ENCODE data around the gene UBE2H.
"Not testable (repeated sequence)": the region's sequence is repeated elsewhere in the genome, so short reads cannot be mapped to it uniquely, and the experiment has no call there.

Gene UBE2H

GRCh38 chr7:129907122-129907736, 45.5 kb downstream of the UBE2H start:
- no peak for DNase-seq (ENCODE audit: low spot score)

GRCh38 chr7:129906700-129907099, 46.1 kb downstream of the UBE2H start:
- no peak for DNase-seq (ENCODE audit: low spot score)

- DNase-seq (ENCODE audit: low spot score): no peak
These were observed 48.8 kb downstream of the UBE2H start for GRCh38 chr7:129903935-129904334.

GRCh38 chr7:129902788-129903422, 49.9 kb downstream of the UBE2H start:
- DNase-seq (ENCODE audit: low spot score): no peak

- DNase-seq (ENCODE audit: low spot score): no peak
These were observed 54.1 kb downstream of the UBE2H start for GRCh38 chr7:129898502-129899160.

- no peak for DNase-seq (ENCODE audit: low spot score)
These were observed 54.8 kb downstream of the UBE2H start for GRCh38 chr7:129898007-129898406.

- no peak for DNase-seq (ENCODE audit: low spot score)
These were observed 56.0 kb downstream of the UBE2H start for GRCh38 chr7:129896568-129897382.

GRCh38 chr7:129894184-129894583, 58.6 kb downstream of the UBE2H start:
- not testable (repeated sequence) for DNase-seq (ENCODE audit: low spot score)

GRCh38 chr7:129890090-129890489, 62.7 kb downstream of the UBE2H start:
- no peak for DNase-seq (ENCODE audit: low spot score)

- no peak for DNase-seq (ENCODE audit: low spot score)
These were observed 63.5 kb downstream of the UBE2H start for GRCh38 chr7:129889133-129889844.

GRCh38 chr7:129887865-129888264, 64.9 kb downstream of the UBE2H start:
- DNase-seq (ENCODE audit: low spot score): no peak

GRCh38 chr7:129886818-129887186, 66.0 kb downstream of the UBE2H start:
- no peak for DNase-seq (ENCODE audit: low spot score)

GRCh38 chr7:129886167-129886817, 66.5 kb downstream of the UBE2H start:
- DNase-seq (ENCODE audit: low spot score): no peak

- no peak for DNase-seq (ENCODE audit: low spot score)
These were observed 68.3 kb downstream of the UBE2H start for GRCh38 chr7:129884495-129884894.

GRCh38 chr7:129883151-129883550, 69.6 kb downstream of the UBE2H start:
- no peak for DNase-seq (ENCODE audit: low spot score)

GRCh38 chr7:129882531-129882930, 70.2 kb downstream of the UBE2H start:
- DNase-seq (ENCODE audit: low spot score): no peak

- DNase-seq (ENCODE audit: low spot score): no peak
These were observed 75.5 kb downstream of the UBE2H start for GRCh38 chr7:129877146-129877792.

GRCh38 chr7:129875745-129876411, 76.9 kb downstream of the UBE2H start:
- no peak for DNase-seq (ENCODE audit: low spot score)

GRCh38 chr7:129875160-129875559, 77.6 kb downstream of the UBE2H start:
- no peak for DNase-seq (ENCODE audit: low spot score)

- DNase-seq (ENCODE audit: low spot score): no peak
These were observed 78.0 kb downstream of the UBE2H start for GRCh38 chr7:129874722-129875121.

Measured in hematopoietic multipotent progenitor cell treated with erythropoietin and hydrocortisone succinate and interleukin-3 and kit ligand, for 15 days (in vitro differentiated cells).